COLO668 (cell line): Measurements from ENCODE around the gene PI3.

Experiments used
- DNase-seq: peaks from one replicate; lab custom pipeline; 2025; ENCODE audit not compliant: unreplicated experiment; lab: John Stamatoyannopoulos, UW

Gene PI3

GRCh38 chr20:45183084-45183483, 8.4 kb downstream of the PI3 start:
- no peak for DNase-seq

GRCh38 chr20:45187693-45188092, 13.0 kb downstream of the PI3 start:
- DNase-seq: peak; percentile 20

GRCh38 chr20:45189067-45189609, 14.4 kb downstream of the PI3 start:
- DNase-seq: no peak

- no peak for DNase-seq
These were observed 15.2 kb downstream of the PI3 start for GRCh38 chr20:45189861-45190260.

GRCh38 chr20:45191926-45192325, 17.2 kb downstream of the PI3 start:
- no peak for DNase-seq

- no peak for DNase-seq
These were observed 18.6 kb downstream of the PI3 start for GRCh38 chr20:45193331-45193730.

GRCh38 chr20:45206725-45207124, 32.0 kb downstream of the PI3 start, which contains the start of gene SEMG1:
SEMG1 (plus strand) TSS chr20:45207033; CDS start chr20:45207054, 21 bp downstream.
- no peak for DNase-seq

GRCh38 chr20:45209924-45210323, 35.2 kb downstream of the PI3 start:
- DNase-seq: no peak

- DNase-seq: no peak
These were observed 37.1 kb downstream of the PI3 start for GRCh38 chr20:45211569-45212474.

GRCh38 chr20:45212836-45213235, 38.1 kb downstream of the PI3 start:
- no peak for DNase-seq

GRCh38 chr20:45218124-45218523, 43.4 kb downstream of the PI3 start:
- no peak for DNase-seq

GRCh38 chr20:45218636-45219035, 43.9 kb downstream of the PI3 start:
- no peak for DNase-seq

GRCh38 chr20:45221076-45221475, 46.4 kb downstream of the PI3 start, which contains the start of gene SEMG2:
SEMG2 (plus strand) TSS chr20:45221373; CDS start chr20:45221390, 17 bp downstream.
- no peak for DNase-seq

GRCh38 chr20:45223136-45223535, 48.4 kb downstream of the PI3 start:
- DNase-seq: no peak
